ENCODE measurements around the gene HIRIP3.

The HIRIP3 gene

GRCh38 chr16:29984764-29985147 lies 10.7 kb downstream of the HIRIP3 start:
- TF ChIP-seq CTCF (IDR thresholded peaks at IDR 0.05) (no peak), ZFX (IDR thresholded peaks at IDR 0.05; ENCODE audit: borderline replicate concordance) (no peak)
- H3K27ac ChIP-seq = no peak overlapping the region

GRCh38 chr16:29984137-29984763 lies 11.2 kb downstream of the HIRIP3 start:
- TF ChIP-seq CTCF (IDR thresholded peaks at IDR 0.05) (no peak), ZFX (IDR thresholded peaks at IDR 0.05; ENCODE audit: borderline replicate concordance) (no peak)
- H3K27ac ChIP-seq = no peak overlapping the region

- no peak for TF ChIP-seq ZFX (IDR thresholded peaks at IDR 0.05; ENCODE audit: borderline replicate concordance)
- TF ChIP-seq CTCF (IDR thresholded peaks at IDR 0.05) = no peak
- no peak overlapping the region for H3K27ac ChIP-seq
These were observed 11.8 kb downstream of the HIRIP3 start for GRCh38 chr16:29983420-29984136.

GRCh38 chr16:29982560-29983419 lies 12.6 kb downstream of the HIRIP3 start:
- H3K27ac ChIP-seq = no peak overlapping the region
- TF ChIP-seq ZFX (IDR thresholded peaks at IDR 0.05; ENCODE audit: borderline replicate concordance) (no peak), CTCF (IDR thresholded peaks at IDR 0.05) (no peak)

GRCh38 chr16:29978564-29979270 lies 16.7 kb downstream of the HIRIP3 start:
- no peak overlapping the region for H3K27ac ChIP-seq
- TF ChIP-seq CTCF (IDR thresholded peaks at IDR 0.05) (no peak), ZFX (IDR thresholded peaks at IDR 0.05; ENCODE audit: borderline replicate concordance) (no peak)

GRCh38 chr16:29978081-29978480 lies 17.3 kb downstream of the HIRIP3 start:
- TF ChIP-seq CTCF (IDR thresholded peaks at IDR 0.05) (no peak), ZFX (IDR thresholded peaks at IDR 0.05; ENCODE audit: borderline replicate concordance) (no peak)

More at GRCh38 chr16:29978081-29978480, 17.3 kb downstream of the HIRIP3 start:
- H3K27ac ChIP-seq = no peak overlapping the region

Measured in 22Rv1 (cell line).